Uterus (tissue), 2 donors: ENCODE results near the gene MTCL1.

ENCODE experiments used
- CTCF ChIP-seq, 4 experiments: fragments of 200-600 bp in 2 of 4; fragments of 450-650 bp in 2 of 4; sonication (generic) in 2 of 4; IDR thresholded peaks; one replicate each; pipeline ENCODE4 v1.5.1; 2016 to 2019; ENCODE audit warnings: antibody characterized with exemption in 4 of 4, mild to moderate bottlenecking in 2 of 4, moderate library complexity in 1 of 4
- POLR2A ChIP-seq, 2 donors: fragments of 450-650 bp; IDR thresholded peaks; one replicate each; pipeline ENCODE4 v1.6.1; 2016; ENCODE audit warnings: antibody characterized with exemption in 2 of 2, mild to moderate bottlenecking in 1 of 2, moderate library complexity in 1 of 2

GRCh38 chr18:8781671-8782070 is 76.3 kb downstream of the MTCL1 start:
- no peak for TF ChIP-seq CTCF (IDR thresholded peaks at IDR 0.05)
- TF ChIP-seq POLR2A (IDR thresholded peaks at IDR 0.05), result no peak
